ENCODE data around the gene MTPN.

The MTPN gene

GRCh38 chr7:135977007-135977741, at the start of gene MTPN:
MTPN (minus strand) TSS chr7:135977359; CDS start chr7:135977100, 259 bp downstream.
- peak within 1 kb of the TSS; percentile 84 for H3K4me3 ChIP-seq (ENCODE audit: low read depth, low read length)
- peaks cover 31% of the 10 kb centered on the region for H3K4me1 ChIP-seq (ENCODE audit: control insufficient read depth, insufficient read depth, low read length, unreplicated experiment)
- H3K27ac ChIP-seq (ENCODE audit: low read depth, low read length): peak within 1 kb of the TSS; percentile 21; the same call in 1 of the 2 replicates
- H3K27me3 ChIP-seq (ENCODE audit: insufficient read depth, low read length): no peaks in the 10 kb centered on the region
- H2AFZ ChIP-seq (ENCODE audit: low read length, unreplicated experiment): peak within 1 kb of the TSS; percentile 88
- H3K36me3 ChIP-seq (ENCODE audit: insufficient read depth, low read length): peaks cover 5% of the 10 kb centered on the region
- peaks cover 50% of the 10 kb centered on the region for H3K79me2 ChIP-seq (ENCODE audit: control insufficient read depth, insufficient read depth, low read length, unreplicated experiment)

- peaks cover 72% of the 10 kb centered on the region for H3K27me3 ChIP-seq (ENCODE audit: insufficient read depth, low read length)
- no peak overlapping the region for H3K4me3 ChIP-seq (ENCODE audit: low read depth, low read length)
- H3K36me3 ChIP-seq (ENCODE audit: insufficient read depth, low read length): no peaks in the 10 kb centered on the region
- no peak overlapping the region for H2AFZ ChIP-seq (ENCODE audit: low read length, unreplicated experiment)
- no peak overlapping the region for H3K27ac ChIP-seq (ENCODE audit: low read depth, low read length)
- H3K79me2 ChIP-seq (ENCODE audit: control insufficient read depth, insufficient read depth, low read length, unreplicated experiment): no peaks in the 10 kb centered on the region
- no peaks in the 10 kb centered on the region for H3K4me1 ChIP-seq (ENCODE audit: control insufficient read depth, insufficient read depth, low read length, unreplicated experiment)
These were observed 49.0 kb upstream of the MTPN start for GRCh38 chr7:136026209-136026608.

- Histone ChIP-seq H3K4me3 (ENCODE audit: low read depth, low read length) (no peak overlapping the region), H3K79me2 (ENCODE audit: control insufficient read depth, insufficient read depth, low read length, unreplicated experiment) (no peaks in the 10 kb centered on the region), H2AFZ (ENCODE audit: low read length, unreplicated experiment) (no peak overlapping the region), H3K4me1 (ENCODE audit: control insufficient read depth, insufficient read depth, low read length, unreplicated experiment) (no peaks in the 10 kb centered on the region), H3K36me3 (ENCODE audit: insufficient read depth, low read length) (no peaks in the 10 kb centered on the region), H3K27ac (ENCODE audit: low read depth, low read length) (no peak overlapping the region), H3K27me3 (ENCODE audit: insufficient read depth, low read length) (peaks cover 59% of the 10 kb centered on the region)
These were observed 46.1 kb upstream of the MTPN start for GRCh38 chr7:136023134-136023869.

- Histone ChIP-seq H3K36me3 (ENCODE audit: insufficient read depth, low read length) (no peaks in the 10 kb centered on the region), H3K4me3 (ENCODE audit: low read depth, low read length) (no peak overlapping the region), H3K27ac (ENCODE audit: low read depth, low read length) (no peak overlapping the region), H2AFZ (ENCODE audit: low read length, unreplicated experiment) (no peak overlapping the region), H3K4me1 (ENCODE audit: control insufficient read depth, insufficient read depth, low read length, unreplicated experiment) (no peaks in the 10 kb centered on the region), H3K79me2 (ENCODE audit: control insufficient read depth, insufficient read depth, low read length, unreplicated experiment) (no peaks in the 10 kb centered on the region), H3K27me3 (ENCODE audit: insufficient read depth, low read length) (peaks cover 66% of the 10 kb centered on the region)
These were observed 43.4 kb upstream of the MTPN start for GRCh38 chr7:136020556-136020955.

GRCh38 chr7:136018104-136018503, 40.9 kb upstream of the MTPN start:
- Histone ChIP-seq H3K27me3 (ENCODE audit: insufficient read depth, low read length) (peaks cover 69% of the 10 kb centered on the region), H3K79me2 (ENCODE audit: control insufficient read depth, insufficient read depth, low read length, unreplicated experiment) (no peaks in the 10 kb centered on the region), H3K4me1 (ENCODE audit: control insufficient read depth, insufficient read depth, low read length, unreplicated experiment) (no peaks in the 10 kb centered on the region)

GRCh38 chr7:136016649-136017395, 39.7 kb upstream of the MTPN start:
- H3K4me3 ChIP-seq (ENCODE audit: low read depth, low read length): no peak overlapping the region

More at GRCh38 chr7:136018104-136018503, 40.9 kb upstream of the MTPN start:
- no peak overlapping the region for H3K4me3 ChIP-seq (ENCODE audit: low read depth, low read length)
- no peaks in the 10 kb centered on the region for H3K36me3 ChIP-seq (ENCODE audit: insufficient read depth, low read length)
- H2AFZ ChIP-seq (ENCODE audit: low read length, unreplicated experiment): no peak overlapping the region
- no peak overlapping the region for H3K27ac ChIP-seq (ENCODE audit: low read depth, low read length)

GRCh38 chr7:136015638-136016037, 38.5 kb upstream of the MTPN start:
- Histone ChIP-seq H3K27me3 (ENCODE audit: insufficient read depth, low read length) (peaks cover 46% of the 10 kb centered on the region), H3K79me2 (ENCODE audit: control insufficient read depth, insufficient read depth, low read length, unreplicated experiment) (no peaks in the 10 kb centered on the region), H2AFZ (ENCODE audit: low read length, unreplicated experiment) (no peak overlapping the region), H3K36me3 (ENCODE audit: insufficient read depth, low read length) (no peaks in the 10 kb centered on the region), H3K4me1 (ENCODE audit: control insufficient read depth, insufficient read depth, low read length, unreplicated experiment) (no peaks in the 10 kb centered on the region), H3K27ac (ENCODE audit: low read depth, low read length) (no peak overlapping the region), H3K4me3 (ENCODE audit: low read depth, low read length) (no peak overlapping the region)

More at GRCh38 chr7:136016649-136017395, 39.7 kb upstream of the MTPN start:
- no peak overlapping the region for H2AFZ ChIP-seq (ENCODE audit: low read length, unreplicated experiment)
- no peaks in the 10 kb centered on the region for H3K4me1 ChIP-seq (ENCODE audit: control insufficient read depth, insufficient read depth, low read length, unreplicated experiment)
- no peaks in the 10 kb centered on the region for H3K36me3 ChIP-seq (ENCODE audit: insufficient read depth, low read length)
- peaks cover 56% of the 10 kb centered on the region for H3K27me3 ChIP-seq (ENCODE audit: insufficient read depth, low read length)
- H3K79me2 ChIP-seq (ENCODE audit: control insufficient read depth, insufficient read depth, low read length, unreplicated experiment): no peaks in the 10 kb centered on the region
- H3K27ac ChIP-seq (ENCODE audit: low read depth, low read length): no peak overlapping the region

GRCh38 chr7:136014659-136015058, 37.5 kb upstream of the MTPN start:
- Histone ChIP-seq H3K79me2 (ENCODE audit: control insufficient read depth, insufficient read depth, low read length, unreplicated experiment) (no peaks in the 10 kb centered on the region), H2AFZ (ENCODE audit: low read length, unreplicated experiment) (no peak overlapping the region), H3K27me3 (ENCODE audit: insufficient read depth, low read length) (peaks cover 39% of the 10 kb centered on the region), H3K4me3 (ENCODE audit: low read depth, low read length) (no peak overlapping the region), H3K36me3 (ENCODE audit: insufficient read depth, low read length) (no peaks in the 10 kb centered on the region), H3K27ac (ENCODE audit: low read depth, low read length) (no peak overlapping the region), H3K4me1 (ENCODE audit: control insufficient read depth, insufficient read depth, low read length, unreplicated experiment) (no peaks in the 10 kb centered on the region)

- Histone ChIP-seq H3K27ac (ENCODE audit: low read depth, low read length) (no peak overlapping the region), H3K4me3 (ENCODE audit: low read depth, low read length) (no peak overlapping the region), H3K79me2 (ENCODE audit: control insufficient read depth, insufficient read depth, low read length, unreplicated experiment) (no peaks in the 10 kb centered on the region), H3K27me3 (ENCODE audit: insufficient read depth, low read length) (peaks cover 35% of the 10 kb centered on the region), H3K4me1 (ENCODE audit: control insufficient read depth, insufficient read depth, low read length, unreplicated experiment) (no peaks in the 10 kb centered on the region), H2AFZ (ENCODE audit: low read length, unreplicated experiment) (no peak overlapping the region), H3K36me3 (ENCODE audit: insufficient read depth, low read length) (no peaks in the 10 kb centered on the region)
These were observed 35.1 kb upstream of the MTPN start for GRCh38 chr7:136012238-136012637.

GRCh38 chr7:136009488-136010079, 32.4 kb upstream of the MTPN start:
- H3K4me1 ChIP-seq (ENCODE audit: control insufficient read depth, insufficient read depth, low read length, unreplicated experiment): no peaks in the 10 kb centered on the region
- peak overlapping the region; percentile 46 for H2AFZ ChIP-seq (ENCODE audit: low read length, unreplicated experiment)
- no peak overlapping the region for H3K4me3 ChIP-seq (ENCODE audit: low read depth, low read length)
- peaks cover 11% of the 10 kb centered on the region for H3K27me3 ChIP-seq (ENCODE audit: insufficient read depth, low read length)
- no peaks in the 10 kb centered on the region for H3K36me3 ChIP-seq (ENCODE audit: insufficient read depth, low read length)
- H3K79me2 ChIP-seq (ENCODE audit: control insufficient read depth, insufficient read depth, low read length, unreplicated experiment): no peaks in the 10 kb centered on the region
- no peak overlapping the region for H3K27ac ChIP-seq (ENCODE audit: low read depth, low read length)

Data from ACC112 (cell line).